ENCODE measurements around the gene ADK. TPM values are rescaled to one million over a fixed set of nuclear protein-coding genes. Genes with fewer than 3 reads are reported as not detected.

The ADK gene
- total and polyA plus RNA-seq, 2 donors (not counting 1 experiment from before 2014, with no cell fraction given): 25.3 to 47.8 TPM

- Histone ChIP-seq H3K4me2 (ENCODE audit: extremely low read depth, insufficient read depth, low read length) (peak overlapping the region; percentile 89), H3K9ac (ENCODE audit: insufficient read depth, low read length) (peak overlapping the region; percentile 40), H3K27ac (ENCODE audit: insufficient read depth, low read length) (peak overlapping the region; percentile 75), H3K9me3 (ENCODE audit: control insufficient read depth, insufficient read depth, low read depth, low read length) (no peaks in the 10 kb centered on the region), H3K4me3 (replicated peaks in 1 of 4; ENCODE audit: control extremely low read depth in 1 of 4, insufficient read depth in 1 of 4, low read depth in 3 of 4, low read length in 4 of 4) (peak overlapping the region in 3 of 4 experiments; percentile 3 to 29 (median 6)), H2AFZ (ENCODE audit: low read length) (peak overlapping the region; percentile 55), H3K36me3 (ENCODE audit: control insufficient read depth, insufficient read depth, low read length) (no peaks in the 10 kb centered on the region), H3K27me3 (ENCODE audit: control insufficient read depth, insufficient read depth, low read length) (no peaks in the 10 kb centered on the region), H4K20me1 (ENCODE audit: control insufficient read depth, extremely low read depth, insufficient read depth, low read length) (no peaks in the 10 kb centered on the region), H3K4me1 (ENCODE audit: control insufficient read depth, extremely low read depth, insufficient read depth, low read length) (peaks cover 11% of the 10 kb centered on the region), H3K79me2 (ENCODE audit: control insufficient read depth, insufficient read depth, low read length) (peaks cover 2% of the 10 kb centered on the region)
- TF ChIP-seq CTCF (conservative IDR thresholded peaks at IDR 0.05 in 1 of 2, IDR thresholded peaks at IDR 0.05 in 1 of 2; ENCODE audit: low read depth in 1 of 2, low read length in 2 of 2) (no peak), EZH2 (IDR thresholded peaks at IDR 0.05; ENCODE audit: low read length, missing control alignments) (no peak)
- peak; percentile 25 to 38 for DNase-seq (ENCODE audit: low read depth in 2 of 2)
Measured at GRCh38 chr10:74289951-74290350, 138.9 kb downstream of the ADK start.

DNA sequence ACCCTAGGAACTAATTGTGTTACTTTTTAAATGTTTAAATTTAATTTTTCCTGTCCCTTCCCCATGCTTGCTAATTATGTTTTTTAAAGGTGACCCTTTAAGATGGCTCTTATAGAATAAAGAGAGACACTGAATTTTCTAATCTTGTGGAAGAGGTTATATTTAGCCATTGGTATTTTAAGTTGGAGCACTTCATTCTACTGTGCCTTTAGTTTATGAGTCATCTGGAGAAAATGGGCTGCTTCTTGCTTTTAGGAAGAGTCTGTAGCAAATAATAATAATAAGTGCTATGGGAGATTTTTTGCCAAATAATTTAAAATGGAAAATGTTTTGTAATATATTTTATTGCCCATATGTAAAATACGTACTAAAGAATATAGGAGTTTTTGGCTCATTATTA lies 139.7 kb downstream of the ADK start:
- TF ChIP-seq EZH2 (IDR thresholded peaks at IDR 0.05; ENCODE audit: low read length, missing control alignments): no peak
- no peak for TF ChIP-seq CTCF (conservative IDR thresholded peaks at IDR 0.05 in 1 of 2, IDR thresholded peaks at IDR 0.05 in 1 of 2; ENCODE audit: low read depth in 1 of 2, low read length in 2 of 2)
- no peaks in the 10 kb centered on the region for H3K27me3 ChIP-seq (ENCODE audit: control insufficient read depth, insufficient read depth, low read length)
- peaks cover 2% of the 10 kb centered on the region for H3K79me2 ChIP-seq (ENCODE audit: control insufficient read depth, insufficient read depth, low read length)
- no peak overlapping the region for H3K9ac ChIP-seq (ENCODE audit: insufficient read depth, low read length)
- peak overlapping the region in 1 of 4 experiments; percentile 20 for H3K4me3 ChIP-seq (replicated peaks in 1 of 4; ENCODE audit: control extremely low read depth in 1 of 4, insufficient read depth in 1 of 4, low read depth in 3 of 4, low read length in 4 of 4)
- H3K4me1 ChIP-seq (ENCODE audit: control insufficient read depth, extremely low read depth, insufficient read depth, low read length): peaks cover 11% of the 10 kb centered on the region
- no peaks in the 10 kb centered on the region for H3K9me3 ChIP-seq (ENCODE audit: control insufficient read depth, insufficient read depth, low read depth, low read length)
- H3K36me3 ChIP-seq (ENCODE audit: control insufficient read depth, insufficient read depth, low read length): no peaks in the 10 kb centered on the region
- H3K27ac ChIP-seq (ENCODE audit: insufficient read depth, low read length): peak overlapping the region; percentile 75
- H2AFZ ChIP-seq (ENCODE audit: low read length): no peak overlapping the region
- peak overlapping the region; percentile 89 for H3K4me2 ChIP-seq (ENCODE audit: extremely low read depth, insufficient read depth, low read length)
- H4K20me1 ChIP-seq (ENCODE audit: control insufficient read depth, extremely low read depth, insufficient read depth, low read length): no peaks in the 10 kb centered on the region
- DNase-seq (ENCODE audit: low read depth in 2 of 2): peak; percentile 83

GRCh38 chr10:74292871-74293427 lies 141.9 kb downstream of the ADK start:
- Histone ChIP-seq H2AFZ (ENCODE audit: low read length) (no peak overlapping the region), H3K79me2 (ENCODE audit: control insufficient read depth, insufficient read depth, low read length) (peaks cover 2% of the 10 kb centered on the region), H3K4me2 (ENCODE audit: extremely low read depth, insufficient read depth, low read length) (peak overlapping the region; percentile 32), H3K27me3 (ENCODE audit: control insufficient read depth, insufficient read depth, low read length) (no peaks in the 10 kb centered on the region), H3K36me3 (ENCODE audit: control insufficient read depth, insufficient read depth, low read length) (no peaks in the 10 kb centered on the region), H3K27ac (ENCODE audit: insufficient read depth, low read length) (peak overlapping the region; percentile 68), H3K9ac (ENCODE audit: insufficient read depth, low read length) (no peak overlapping the region), H3K9me3 (ENCODE audit: control insufficient read depth, insufficient read depth, low read depth, low read length) (no peaks in the 10 kb centered on the region), H3K4me3 (replicated peaks in 1 of 4; ENCODE audit: control extremely low read depth in 1 of 4, insufficient read depth in 1 of 4, low read depth in 3 of 4, low read length in 4 of 4) (no peak overlapping the region), H3K4me1 (ENCODE audit: control insufficient read depth, extremely low read depth, insufficient read depth, low read length) (peaks cover 11% of the 10 kb centered on the region), H4K20me1 (ENCODE audit: control insufficient read depth, extremely low read depth, insufficient read depth, low read length) (no peaks in the 10 kb centered on the region)
- peak; percentile 70 to 94 for DNase-seq (ENCODE audit: low read depth in 2 of 2)
- TF ChIP-seq EZH2 (IDR thresholded peaks at IDR 0.05; ENCODE audit: low read length, missing control alignments) (no peak), CTCF (conservative IDR thresholded peaks at IDR 0.05 in 1 of 2, IDR thresholded peaks at IDR 0.05 in 1 of 2; ENCODE audit: low read depth in 1 of 2, low read length in 2 of 2) (no peak)

All from fibroblast of lung (primary cell).